Smooth muscle cell of the brain vasculature (primary cell): Measurements from ENCODE around the gene FAM174C.

Experiments used
- DNase-seq: peaks from one replicate; pipeline ENCODE4 v3.0.0-alpha.2; 2012; ENCODE audit warnings: low read depth, low spot score

The FAM174C gene

GRCh38 chr19:1261798-1262622, 13.3 kb upstream of the FAM174C start:
- DNase-seq, result no peak

GRCh38 chr19:1262623-1263123, 12.7 kb upstream of the FAM174C start:
- DNase-seq, result no peak

- DNase-seq, result no peak
Observed at GRCh38 chr19:1263188-1263587, 12.1 kb upstream of the FAM174C start.

- DNase-seq, result no peak
Observed at GRCh38 chr19:1264801-1265614, 10.3 kb upstream of the FAM174C start.

- DNase-seq, result no peak
Observed at GRCh38 chr19:1265615-1266128, 9.7 kb upstream of the FAM174C start.

- no peak for DNase-seq
Observed at GRCh38 chr19:1266129-1266915, 9.0 kb upstream of the FAM174C start.

GRCh38 chr19:1266916-1267476, 8.3 kb upstream of the FAM174C start:
- no peak for DNase-seq

- no peak for DNase-seq
Observed at GRCh38 chr19:1267477-1268225, 7.7 kb upstream of the FAM174C start.

- DNase-seq, result no peak
Observed at GRCh38 chr19:1268226-1269064, 6.9 kb upstream of the FAM174C start.

GRCh38 chr19:1269065-1269477, 6.3 kb upstream of the FAM174C start, which contains the start of gene CIRBP:
TSS of gene CIRBP (plus strand) at chr19:1269332. CDS start at chr19:1270934, 1,602 bp downstream.
- peak; percentile 97 for DNase-seq

- DNase-seq, result no peak
Observed at GRCh38 chr19:1269478-1270212, 5.7 kb upstream of the FAM174C start.

- DNase-seq, result no peak
Observed at GRCh38 chr19:1270213-1270853, 5.0 kb upstream of the FAM174C start.

GRCh38 chr19:1270854-1271527, 4.3 kb upstream of the FAM174C start:
- no peak for DNase-seq

- DNase-seq, result no peak
Observed at GRCh38 chr19:1271528-1272422, 3.6 kb upstream of the FAM174C start.

- no peak for DNase-seq
Observed at GRCh38 chr19:1272423-1273262, 2.7 kb upstream of the FAM174C start.
